GM12874 (cell line): ENCODE measurements around the gene TRIM38.

Source experiments
- CTCF ChIP-seq: IDR thresholded peaks from 2 replicates; pipeline ENCODE4 v1.5.1; 2011; ENCODE audit warnings: low read depth, mild to moderate bottlenecking, control low read depth, low read length, moderate library complexity; ENCODE audit not compliant: insufficient read depth

TRIM38 gene

DNA sequence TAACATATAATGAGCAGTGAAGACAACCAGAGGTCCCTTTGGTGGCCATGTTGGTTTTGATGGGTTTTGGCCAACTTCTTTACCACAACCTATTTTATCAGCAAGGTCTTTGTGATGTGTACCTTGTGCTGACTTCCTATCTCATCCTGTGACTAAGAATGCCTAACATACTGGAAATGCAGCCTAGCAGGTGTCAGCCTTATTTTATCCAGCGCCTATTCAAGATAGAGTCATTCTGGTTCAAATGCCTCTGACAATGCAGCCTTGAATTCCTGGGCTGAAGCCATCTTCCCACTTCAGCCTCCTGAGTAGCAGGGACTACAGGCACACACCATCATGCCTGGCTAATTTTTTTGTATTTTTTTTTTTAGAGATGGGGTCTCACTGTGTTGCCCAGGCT lies 7.8 kb upstream of the TRIM38 start:
- TF ChIP-seq CTCF = no peak

GRCh38 chr6:25956226-25956625 lies 6.4 kb upstream of the TRIM38 start:
- no peak for TF ChIP-seq CTCF

DNA sequence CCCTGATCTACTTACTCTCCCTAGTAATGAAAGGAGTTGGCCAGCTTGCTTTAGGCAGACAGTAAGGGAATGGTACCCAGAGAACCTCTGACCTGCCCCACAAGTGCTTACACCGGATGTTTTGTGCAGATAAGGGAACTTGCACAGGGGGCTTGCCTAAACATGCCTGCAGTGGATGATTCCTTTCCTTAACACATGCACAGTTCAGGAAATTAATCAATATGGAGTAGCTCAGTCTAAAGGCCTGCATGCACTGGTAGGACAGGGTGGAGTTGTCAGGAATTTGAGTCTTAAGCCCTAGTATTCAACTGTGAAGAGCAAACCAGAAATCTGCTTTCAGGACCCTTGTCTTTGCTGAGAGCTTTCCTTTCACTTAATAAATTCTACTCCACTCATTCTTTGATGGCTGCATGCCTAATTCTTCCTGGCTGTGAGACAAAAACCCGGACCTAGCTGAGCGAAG lies 3.9 kb upstream of the TRIM38 start:
- no peak for TF ChIP-seq CTCF

DNA sequence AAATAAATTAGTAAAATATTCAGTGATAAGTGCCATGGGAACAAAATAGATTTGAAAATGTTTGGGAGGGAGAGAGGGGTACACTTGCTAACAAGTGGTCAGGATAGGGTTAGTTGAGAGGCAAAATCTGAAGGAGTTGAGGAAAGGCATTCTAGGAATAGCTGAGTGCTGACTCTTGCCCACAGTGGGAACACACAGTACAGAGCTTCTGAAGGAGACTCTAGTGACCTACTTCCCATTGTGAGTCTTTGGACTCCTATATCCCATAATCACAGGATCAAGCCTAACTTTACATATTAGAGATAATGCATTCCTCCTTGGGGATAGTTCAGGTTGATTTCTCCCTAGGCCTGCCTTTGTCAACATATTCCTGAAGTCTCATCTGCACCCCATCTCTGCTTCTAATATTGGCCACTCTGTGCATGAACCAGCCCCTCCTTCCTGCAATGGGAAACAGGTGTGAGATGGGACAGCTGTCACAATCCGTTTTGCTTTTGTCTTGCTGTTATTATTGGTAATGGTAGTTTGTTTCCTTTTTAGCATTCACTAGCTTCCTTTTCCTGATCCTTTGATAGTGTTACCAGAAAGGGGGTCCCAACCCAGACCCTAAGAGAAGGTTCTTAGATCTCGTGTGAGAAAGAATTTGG lies 2.6 kb upstream of the TRIM38 start:
- TF ChIP-seq CTCF = no peak

DNA sequence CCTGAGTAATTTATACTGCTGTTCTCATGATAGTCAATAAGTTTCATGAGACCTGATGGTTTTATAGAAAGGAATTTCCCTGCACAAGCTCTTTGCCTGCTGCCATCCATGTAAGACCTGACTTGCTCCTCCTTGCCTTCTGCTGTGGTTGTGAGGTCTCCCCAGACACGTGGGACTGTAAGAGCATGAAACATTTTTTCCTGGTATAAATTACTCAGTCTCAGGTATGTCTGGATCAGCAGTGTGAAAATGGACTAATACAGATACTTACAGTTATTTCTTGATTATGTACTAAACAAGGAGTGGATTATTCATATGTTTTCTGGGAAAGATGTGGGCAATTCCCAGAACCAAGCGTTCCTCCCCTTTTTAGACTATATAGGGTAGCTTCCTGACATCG lies 1.9 kb upstream of the TRIM38 start:
- no peak for TF ChIP-seq CTCF

DNA sequence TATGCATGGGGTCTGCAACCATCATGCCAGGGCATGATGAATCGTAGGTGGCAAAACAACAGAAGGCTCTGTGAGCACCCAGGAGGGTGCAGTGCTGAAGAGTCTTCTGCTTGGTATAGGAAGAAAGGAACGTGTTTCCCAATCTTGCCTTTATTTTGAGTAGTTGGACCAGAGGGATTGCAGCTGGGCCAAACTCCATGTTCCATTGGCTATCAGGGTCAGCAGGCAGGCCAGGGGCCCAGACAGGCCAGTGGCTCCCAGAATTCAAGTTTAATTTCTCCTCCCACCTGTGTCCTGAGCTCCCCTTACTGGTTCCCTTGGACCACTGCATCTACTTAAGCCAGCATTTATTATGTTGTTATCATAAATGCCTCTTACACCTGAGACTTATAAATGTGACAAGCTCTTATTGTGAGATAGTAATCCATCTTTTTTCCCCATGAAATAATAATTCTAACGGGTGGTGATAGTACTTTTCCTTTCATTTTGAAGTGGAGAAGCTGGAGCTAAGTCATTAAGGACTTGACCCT lies 918 bp upstream of the TRIM38 start:
- 0 out of 2 replicates have a peak, but pooled peaks have one; percentile 10 for TF ChIP-seq CTCF

- TF ChIP-seq CTCF = no peak
Measured at GRCh38 chr6:25963426-25964123, 973 bp downstream of the TRIM38 start.
